HG03060 (cell line): ENCODE data around the gene BEST2.
"Not testable (repeated sequence)": the region's sequence is repeated elsewhere in the genome, so short reads cannot be mapped to it uniquely, and the experiment has no call there.

Source experiments
- ATAC-seq: cut with Tn5 transposase; IDR thresholded peaks from one replicate; pipeline ENCODE4 v1.9.1; 2021; ENCODE audit warnings: low read depth, moderate number of reproducible peaks; ENCODE audit not compliant: unreplicated experiment

BEST2 gene

DNA sequence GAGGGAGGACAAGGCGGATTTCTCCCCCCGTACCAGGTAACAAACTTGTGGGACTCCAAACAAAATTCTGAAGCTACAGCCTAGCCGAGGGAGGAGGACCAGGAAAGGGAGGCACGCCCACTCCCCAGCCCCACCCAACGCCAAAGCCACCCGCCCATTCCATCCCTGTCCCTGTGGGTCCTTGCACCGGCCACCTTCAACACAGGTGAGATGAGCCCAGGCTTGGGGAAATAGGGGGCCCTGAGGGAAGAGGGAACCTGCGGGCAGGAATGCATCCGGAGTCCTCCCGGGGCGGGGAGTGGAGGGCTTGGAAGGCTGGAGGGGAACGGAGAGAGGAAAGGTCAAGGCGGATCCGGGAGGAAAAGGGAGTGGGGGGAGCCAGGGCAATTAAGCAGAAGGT lies at the start of gene BEST2:
BEST2 (plus strand) TSS at position 157 of the 400 bp plus-strand sequence. CDS start 802 bp downstream, outside the sequence.
- ATAC-seq, result no peak

- no peak for ATAC-seq
These were observed 48.5 kb upstream of the BEST2 start for GRCh38 chr19:12703046-12703445.

DNA sequence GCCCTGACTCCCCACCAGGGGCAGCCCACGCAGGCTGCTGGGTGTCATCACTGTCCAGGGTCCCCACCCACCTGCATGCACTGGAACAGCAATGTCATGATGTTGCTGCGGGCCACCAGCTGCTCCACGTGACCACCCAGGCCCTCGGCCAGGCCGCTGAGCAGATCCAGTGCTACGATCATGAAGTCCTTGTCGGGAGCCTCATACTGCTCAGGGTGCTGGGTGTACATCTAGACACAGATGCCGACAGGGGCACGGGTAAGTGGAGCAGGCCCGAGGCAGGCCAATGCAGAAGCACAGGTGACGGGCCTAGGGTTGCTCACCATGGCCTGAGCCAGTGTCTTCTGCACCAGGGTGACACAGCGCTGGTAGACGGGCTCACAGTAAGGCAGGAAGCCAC lies 46.4 kb upstream of the BEST2 start:
- ATAC-seq, result no peak

- ATAC-seq, result no peak
These were observed 45.8 kb upstream of the BEST2 start for GRCh38 chr19:12705654-12706331.

- ATAC-seq, result no peak
These were observed 45.3 kb upstream of the BEST2 start for GRCh38 chr19:12706332-12706718.

DNA sequence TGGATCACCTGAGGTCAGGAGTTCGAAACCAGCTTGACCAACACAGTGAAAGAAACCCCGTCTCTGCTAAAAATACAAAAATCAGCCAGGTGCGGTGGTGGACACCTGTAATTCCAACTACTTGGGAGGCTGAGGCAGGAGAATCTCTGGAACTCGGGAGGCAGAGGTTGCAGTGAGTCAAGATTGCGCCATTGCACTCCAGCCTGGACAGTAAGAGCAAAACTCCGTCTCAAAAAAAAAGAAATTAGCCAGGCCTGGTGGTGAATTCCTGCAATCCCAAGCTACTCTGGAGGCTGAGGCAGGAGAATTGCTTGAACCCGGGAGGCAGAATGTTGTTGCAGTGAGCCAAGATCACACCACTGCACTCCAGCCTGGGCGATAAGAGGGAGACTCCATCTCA lies 43.0 kb upstream of the BEST2 start:
- ATAC-seq, result no peak

DNA sequence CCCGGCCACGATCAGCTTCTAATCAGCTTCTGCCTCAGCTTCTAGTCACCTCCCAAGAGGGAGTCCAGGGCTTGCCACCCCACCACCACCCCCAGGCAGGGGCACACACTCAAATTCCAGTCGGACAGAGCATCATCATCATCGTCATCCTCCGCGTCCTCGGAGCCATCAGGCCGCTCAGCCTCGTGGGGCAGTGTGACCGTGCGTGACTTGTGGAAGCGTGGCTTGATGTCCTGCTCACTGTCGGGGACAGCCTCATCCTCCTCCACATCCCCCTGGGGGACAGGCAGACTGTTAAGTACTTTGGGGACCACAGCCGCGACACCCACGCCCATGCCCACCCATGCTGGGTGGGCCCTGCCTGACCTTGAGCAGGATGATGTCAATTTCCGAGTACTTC lies 40.4 kb upstream of the BEST2 start:
- no peak for ATAC-seq

DNA sequence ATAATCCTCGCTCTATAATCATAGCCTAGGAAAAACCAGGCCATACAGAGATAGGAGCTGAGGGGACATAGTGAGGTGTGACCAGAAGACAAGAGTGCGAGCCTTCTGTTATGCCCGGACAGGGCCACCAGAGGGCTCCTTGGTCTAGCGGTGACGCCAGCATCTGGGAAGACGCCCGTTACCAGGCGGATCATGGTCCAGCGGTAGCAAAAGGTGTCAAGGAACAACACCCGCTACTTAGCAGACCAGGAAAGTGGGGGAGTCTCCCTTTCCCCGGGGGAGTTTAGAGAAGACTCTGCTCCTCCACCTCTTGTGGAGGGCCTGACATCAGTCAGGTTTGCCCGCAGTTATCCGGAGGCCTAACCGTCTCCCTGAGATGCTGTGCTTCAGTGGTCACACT lies 39.5 kb upstream of the BEST2 start:
- ATAC-seq, result not testable (repeated sequence)

GRCh38 chr19:12713304-12713703 lies 38.3 kb upstream of the BEST2 start:
- ATAC-seq, result not testable (repeated sequence)

GRCh38 chr19:12715102-12715501 lies 36.5 kb upstream of the BEST2 start:
- no peak for ATAC-seq

DNA sequence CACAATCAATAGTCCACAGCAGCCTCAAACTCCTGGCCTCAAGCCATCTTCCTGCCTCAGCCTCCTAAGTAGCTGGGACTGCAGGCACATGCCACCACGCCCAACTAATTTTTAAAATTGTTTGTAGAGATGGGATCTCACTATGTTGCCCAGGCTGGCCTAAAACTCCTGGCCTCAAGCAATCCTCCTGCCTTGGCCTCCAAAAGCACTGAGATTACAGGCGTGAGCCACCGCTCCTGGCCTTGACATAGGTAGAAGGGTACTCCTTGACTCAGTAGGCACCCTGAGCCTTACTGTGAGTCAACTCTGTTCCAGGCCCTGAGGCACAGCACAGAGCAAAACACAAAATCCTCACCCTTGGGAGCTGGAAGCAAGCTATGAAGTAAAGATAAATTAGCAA lies 35.7 kb upstream of the BEST2 start:
- ATAC-seq, result no peak

GRCh38 chr19:12720296-12720695 lies 31.3 kb upstream of the BEST2 start:
- no peak for ATAC-seq

DNA sequence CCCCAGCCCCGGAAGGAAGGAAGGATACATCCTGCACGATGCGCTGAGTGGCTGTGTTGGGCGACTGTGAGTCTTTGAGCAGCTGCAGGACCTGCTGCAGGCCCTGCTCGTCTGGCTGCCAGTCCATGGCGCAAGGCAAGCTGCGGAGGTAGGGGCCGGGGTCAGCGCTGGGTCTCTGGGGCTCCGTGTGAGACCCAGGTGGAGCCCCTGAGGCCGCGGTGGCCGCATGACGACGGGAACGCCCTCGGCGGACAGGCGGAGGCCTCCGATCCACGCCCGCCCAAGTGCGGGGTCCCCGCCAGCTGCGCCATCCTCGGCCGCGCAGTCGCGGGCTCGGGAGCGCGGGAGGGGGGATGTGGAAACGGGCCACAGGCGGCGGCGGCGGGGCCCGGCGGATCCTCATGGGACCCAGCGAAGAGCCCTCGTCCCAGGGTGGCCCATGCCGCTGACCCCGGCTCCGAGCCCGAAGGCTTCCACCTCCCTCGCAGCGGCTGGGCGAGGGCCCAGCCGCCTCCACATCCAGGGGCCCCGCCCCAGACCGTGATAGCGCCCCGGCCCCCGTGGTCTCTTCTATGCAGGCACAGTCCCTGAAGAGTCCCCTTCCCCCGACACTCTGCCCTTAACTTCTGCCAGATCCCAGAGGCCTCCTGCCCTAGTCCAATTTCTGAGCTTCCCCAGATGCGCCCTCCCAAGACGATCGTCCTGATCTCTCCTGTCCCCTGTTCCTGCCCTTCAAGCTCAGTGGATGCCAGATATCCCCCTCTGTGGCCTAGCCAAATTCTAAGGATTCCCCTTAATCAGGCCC lies 30.5 kb upstream of the BEST2 start:
- no peak for ATAC-seq

- ATAC-seq, result no peak
These were observed 29.7 kb upstream of the BEST2 start for GRCh38 chr19:12721656-12722565.

GRCh38 chr19:12722566-12723380 lies 28.8 kb upstream of the BEST2 start:
- ATAC-seq, result peak; percentile 71

DNA sequence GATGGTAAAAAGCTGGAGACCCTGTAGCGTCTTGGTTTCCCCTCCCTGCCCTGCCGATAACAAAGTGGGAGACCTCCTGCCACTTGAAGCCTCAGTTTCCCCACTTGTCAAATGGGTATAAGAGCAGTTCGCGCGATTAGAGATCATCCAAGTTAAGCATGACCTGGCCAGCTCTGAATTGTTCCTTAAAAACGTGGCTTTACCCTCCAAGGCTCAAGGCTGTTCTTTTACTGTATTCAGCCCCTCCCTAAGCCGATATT lies 28.3 kb upstream of the BEST2 start:
- ATAC-seq, result no peak

GRCh38 chr19:12723641-12724426 lies 27.8 kb upstream of the BEST2 start, which contains the start of gene TNPO2:
Gene TNPO2, minus strand, starts transcription at chr19:12723932. Its CDS starts 2,955 bp downstream, at chr19:12720977.
- no peak for ATAC-seq

GRCh38 chr19:12725612-12726011 lies 26.0 kb upstream of the BEST2 start:
- not testable (repeated sequence) for ATAC-seq

GRCh38 chr19:12726988-12727316 lies 24.6 kb upstream of the BEST2 start:
- no peak for ATAC-seq
